A673 (cell line): Measurements from ENCODE around the gene CCN2. TPM values are rescaled to one million over a fixed set of nuclear protein-coding genes. Genes with fewer than 3 reads are reported as not detected.

ENCODE experiments used
- BruUV-seq: library from RNA; stranded (reverse); fragments of 400-500 nt; replicated peaks from 2 replicates; lab custom pipeline; 2021; lab: Mats Ljungman, UMichigan
- CTCF ChIA-PET: fragments of 300-600 bp; sonication (Branson Sonifier 250); formaldehyde crosslinking; loops from one replicate; lab custom pipeline; 2022; ENCODE audit warnings: antibody characterized with exemption; lab: Charles Lee
- POLR2A ChIA-PET: fragments of 300-600 bp; sonication (Branson Sonifier 250); formaldehyde crosslinking; loops from one replicate; lab custom pipeline; 2022; ENCODE audit warnings: antibody characterized with exemption; ENCODE audit not compliant: low non-redundant PET; lab: Charles Lee
- DNase-seq: peaks from one replicate; pipeline ENCODE4 v3.0.0-alpha.2; 2015; ENCODE audit warnings: low spot score
- H3K27ac ChIP-seq: fragments of 200-600 bp; sonication (generic); 2 replicates; pipeline ENCODE4 v1.5.1; 2016; ENCODE audit warnings: mixed run types, low read depth, mild to moderate bottlenecking, mixed read lengths, antibody characterized with exemption, low read length; ENCODE audit not compliant: poor library complexity, severe bottlenecking
- H3K27me3 ChIP-seq: fragments of 200-600 bp; sonication (generic); replicated peaks from 2 replicates; pipeline ENCODE4 v1.6.1; 2017; ENCODE audit warnings: mixed run types, low read depth, mild to moderate bottlenecking, mixed read lengths, antibody characterized with exemption, low read length; ENCODE audit not compliant: insufficient read depth, poor library complexity
- H3K36me3 ChIP-seq: fragments of 200-600 bp; sonication (generic); 2 replicates; pipeline ENCODE4 v1.6.1; 2016; ENCODE audit warnings: mixed run types, mild to moderate bottlenecking, mixed read lengths, antibody characterized with exemption, low read length; ENCODE audit not compliant: insufficient read depth, poor library complexity, severe bottlenecking
- H3K4me1 ChIP-seq: fragments of 200-600 bp; sonication (generic); 2 replicates; pipeline ENCODE4 v1.6.1; 2017; ENCODE audit warnings: mixed run types, mild to moderate bottlenecking, mixed read lengths, antibody characterized with exemption, low read length; ENCODE audit not compliant: insufficient read depth, poor library complexity, severe bottlenecking
- H3K4me3 ChIP-seq: fragments of 200-600 bp; sonication (generic); 2 replicates; pipeline ENCODE4 v1.5.1; 2016; ENCODE audit warnings: low read depth, mixed run types, mild to moderate bottlenecking, mixed read lengths, low read length; ENCODE audit not compliant: poor library complexity, severe bottlenecking
- H3K9me3 ChIP-seq: fragments of 200-600 bp; sonication (generic); 2 replicates; pipeline ENCODE4 v1.6.1; 2016; ENCODE audit warnings: mixed run types, low read depth, mild to moderate bottlenecking, mixed read lengths, antibody characterized with exemption, low read length; ENCODE audit not compliant: poor library complexity, severe bottlenecking
- CTCF ChIP-seq: fragments of 300-800, 200-600 bp; sonication (generic); conservative IDR thresholded peaks from 2 replicates; pipeline ENCODE4 v1.5.1; 2017; ENCODE audit warnings: low read depth, mild to moderate bottlenecking, antibody characterized with exemption, low read length, moderate library complexity, mixed read lengths
- EZH2 ChIP-seq: fragments of 200-600 bp; sonication (generic); IDR thresholded peaks from 2 replicates; pipeline ENCODE4 v1.6.1; 2017; ENCODE audit warnings: borderline replicate concordance, low read depth, mild to moderate bottlenecking, mixed read lengths, antibody characterized with exemption, low read length; ENCODE audit not compliant: poor library complexity, severe bottlenecking
- intact Hi-C: fragments of 100-400 bp; cut with micrococcal nuclease; formaldehyde crosslinking; loops from one replicate; pipeline ENCODE4 v1.10.0; 2022; ENCODE audit not compliant: unreplicated experiment
- total RNA-seq: library from RNA; stranded (reverse); gene quantifications from 2 replicates; pipeline ENCODE4 v1.2.3, GENCODE V29; 2021

The CCN2 gene
- total RNA-seq, 1 experiment from 2014 or later = 17.5 TPM

DNA sequence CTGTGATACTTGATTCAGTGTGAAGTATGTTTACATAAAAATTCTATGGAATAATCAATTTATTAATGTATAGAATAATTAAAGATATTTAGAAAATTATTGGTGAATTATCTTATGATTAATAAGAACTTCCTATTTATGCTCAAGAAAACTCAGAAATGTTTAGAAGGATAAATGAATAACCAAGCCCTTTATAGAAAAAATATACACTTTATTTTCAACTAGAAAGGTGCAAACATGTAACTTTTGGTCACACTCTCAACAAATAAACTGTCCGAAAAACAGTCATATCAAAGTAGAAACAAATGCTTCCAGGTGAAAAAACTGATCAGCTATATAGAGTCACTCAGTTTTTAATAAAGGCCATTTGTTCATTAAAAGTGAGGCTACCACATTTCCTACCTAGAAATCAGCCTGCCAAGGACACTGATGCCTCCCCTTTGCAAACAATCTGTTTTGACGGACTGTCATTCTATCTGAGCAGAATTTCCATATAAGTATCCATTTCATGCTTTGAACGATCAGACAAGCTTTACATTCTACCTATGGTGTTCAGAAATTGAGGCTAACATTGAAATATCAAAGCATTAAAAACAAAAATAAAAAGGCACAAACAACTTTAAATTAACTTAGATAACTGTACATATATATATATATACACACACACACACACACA lies 3.0 kb downstream of the CCN2 start:
- Histone ChIP-seq H3K36me3 (no peaks in the 10 kb centered on the region), H3K4me1 (peaks cover 27% of the 10 kb centered on the region), H3K9me3 (no peaks in the 10 kb centered on the region), H3K4me3 (no peak overlapping the region), H3K27me3 (no peaks in the 10 kb centered on the region), H3K27ac (no peak overlapping the region)
- TF ChIP-seq CTCF (no peak), EZH2 (no peak)
- no peak for DNase-seq
- no TSS peak for BruUV-seq
- POLR2A ChIA-PET = interaction anchor here (0.6 kb wide), 1 partner anchor 594 kb away, joined by 4 read pairs; no protein-coding TSS in a partner anchor
- CTCF ChIA-PET = no interaction called here
- intact Hi-C loops = no loop called here

GRCh38 chr6:131946992-131947955 lies 3.9 kb downstream of the CCN2 start:
- Histone ChIP-seq H3K4me3 (no peak overlapping the region), H3K27me3 (no peaks in the 10 kb centered on the region), H3K36me3 (no peaks in the 10 kb centered on the region), H3K4me1 (peaks cover 23% of the 10 kb centered on the region), H3K27ac (no peak overlapping the region), H3K9me3 (no peaks in the 10 kb centered on the region)
- CTCF ChIA-PET = no interaction called here
- no peak for DNase-seq
- no TSS peak for BruUV-seq
- TF ChIP-seq CTCF = no peak
- POLR2A ChIA-PET = interaction anchor here (0.6 kb wide), 1 partner anchor 342 kb away, joined by 8 read pairs; no protein-coding TSS in a partner anchor
- intact Hi-C loops = no loop called here

GRCh38 chr6:131946404-131946991 lies 4.7 kb downstream of the CCN2 start:
- Histone ChIP-seq H3K27ac (no peak overlapping the region), H3K4me3 (no peak overlapping the region), H3K36me3 (no peaks in the 10 kb centered on the region), H3K4me1 (peaks cover 17% of the 10 kb centered on the region), H3K9me3 (no peaks in the 10 kb centered on the region), H3K27me3 (no peaks in the 10 kb centered on the region)
- no peak for TF ChIP-seq CTCF
- TF ChIP-seq EZH2 = no peak
- no TSS peak for BruUV-seq
- no peak for DNase-seq
- CTCF ChIA-PET = no interaction called here
- POLR2A ChIA-PET = interaction anchor here (0.6 to 0.7 kb wide), 2 partner anchors 343 to 746 kb away, joined by 3 to 8 read pairs; no protein-coding TSS in a partner anchor
- intact Hi-C loops = no loop called here
